Measurements from ENCODE around the gene CCL14. TPM values are rescaled to one million over a fixed set of nuclear protein-coding genes. Genes with fewer than 3 reads are reported as not detected.
A peak's percentile ranks its signal among the peaks of the same experiment; 100 is the strongest.

Gene CCL14
- polyA plus RNA-seq (2013, experiment 1 of 2): not detected
- polyA plus RNA-seq (2013, experiment 2 of 2): not detected

- H4K8ac ChIP-seq (ENCODE audit: low read depth, low read length): no peak within 1 kb of the TSS
- H3K79me1 ChIP-seq (ENCODE audit: low read depth, low read length): no peaks in the 10 kb centered on the region
- H3K4me2 ChIP-seq (ENCODE audit: insufficient read depth, low read length, poor library complexity, severe bottlenecking): no peak within 1 kb of the TSS
- no peak within 1 kb of the TSS for H3K14ac ChIP-seq (ENCODE audit: low read length)
- no peaks in the 10 kb centered on the region for H3K9me3 ChIP-seq (replicated peaks in 1 of 2; ENCODE audit: control insufficient read depth in 2 of 2, insufficient read depth in 1 of 2, low read depth in 1 of 2, low read length in 2 of 2)
- H2BK15ac ChIP-seq (ENCODE audit: low read length): no peak within 1 kb of the TSS
- H3K27ac ChIP-seq (replicated peaks; ENCODE audit: low read length): no peak within 1 kb of the TSS
- no peak within 1 kb of the TSS for H2BK120ac ChIP-seq (ENCODE audit: low read depth, low read length)
- no peak within 1 kb of the TSS for H3K18ac ChIP-seq (ENCODE audit: low read length)
- DNase-seq (ENCODE audit: low spot score): no peak
- H3K36me3 ChIP-seq (replicated peaks in 1 of 2; ENCODE audit: control insufficient read depth in 2 of 2, insufficient read depth in 2 of 2, low read length in 2 of 2): no peaks in the 10 kb centered on the region
- H2BK12ac ChIP-seq (ENCODE audit: low read length): no peak within 1 kb of the TSS
- no peak within 1 kb of the TSS for H2AK5ac ChIP-seq (ENCODE audit: low read depth, low read length)
- no peak within 1 kb of the TSS for H3K23ac ChIP-seq (ENCODE audit: low read depth, low read length, poor library complexity)
- no peak within 1 kb of the TSS for H3K4me3 ChIP-seq (ENCODE audit: low read length in 2 of 2)
- no peak within 1 kb of the TSS for H3K4ac ChIP-seq (ENCODE audit: low read length)
- no peak within 1 kb of the TSS for H2AFZ ChIP-seq (ENCODE audit: low read length)
- no peaks in the 10 kb centered on the region for H3K4me1 ChIP-seq (ENCODE audit: control insufficient read depth in 2 of 2, insufficient read depth in 1 of 2, low read depth in 1 of 2, low read length in 2 of 2)
- peaks cover 0 to 2% (median 0%) of the 10 kb centered on the region in 3 experiments for H3K27me3 ChIP-seq (ENCODE audit: control insufficient read depth in 3 of 3, insufficient read depth in 3 of 3, low read depth in 1 of 3, low read length in 3 of 3)
- no peak within 1 kb of the TSS for H2BK5ac ChIP-seq (ENCODE audit: low read length)
- WGBS, 2 donors (ENCODE audit: extremely low coverage in 2 of 2, insufficient read length in 2 of 2, insufficient replicate concordance in 1 of 2): no CpG with 5 or more reads among the region's 1 CpG
- no peak within 1 kb of the TSS for H3K9ac ChIP-seq (ENCODE audit: low read depth, low read length, poor library complexity)
- no peak within 1 kb of the TSS for H4K91ac ChIP-seq (ENCODE audit: low read depth, low read length, poor library complexity)
Observed at GRCh38 chr17:35986643-35987042, at the start of gene CCL14. Gene CCL14 (minus strand): TSS chr17:35986729. CDS start chr17:35986649, 80 bp downstream.

GRCh38 chr17:36036235-36036634, 49.7 kb upstream of the CCL14 start:
- peaks cover 0 to 8% (median 0%) of the 10 kb centered on the region in 3 experiments for H3K27me3 ChIP-seq (ENCODE audit: control insufficient read depth in 3 of 3, insufficient read depth in 3 of 3, low read depth in 1 of 3, low read length in 3 of 3)
- no CpG with 5 or more reads among the region's 4 CpGs for WGBS, 2 donors (ENCODE audit: extremely low coverage in 2 of 2, insufficient read length in 2 of 2, insufficient replicate concordance in 1 of 2)
- no peak overlapping the region for H3K18ac ChIP-seq (ENCODE audit: low read length)
- no peak overlapping the region for H4K8ac ChIP-seq (ENCODE audit: low read depth, low read length)
- no peak for DNase-seq (ENCODE audit: low spot score)
- H2BK12ac ChIP-seq (ENCODE audit: low read length): no peak overlapping the region
- H3K9me3 ChIP-seq (replicated peaks in 1 of 2; ENCODE audit: control insufficient read depth in 2 of 2, insufficient read depth in 1 of 2, low read depth in 1 of 2, low read length in 2 of 2): no peaks in the 10 kb centered on the region
- H3K79me1 ChIP-seq (ENCODE audit: low read depth, low read length): no peaks in the 10 kb centered on the region
- no peak overlapping the region for H3K4me3 ChIP-seq (ENCODE audit: low read length in 2 of 2)
- H3K4me2 ChIP-seq (ENCODE audit: insufficient read depth, low read length, poor library complexity, severe bottlenecking): no peak overlapping the region
- no peak overlapping the region for H2BK15ac ChIP-seq (ENCODE audit: low read length)
- no peak overlapping the region for H2AK5ac ChIP-seq (ENCODE audit: low read depth, low read length)
- H3K4me1 ChIP-seq (ENCODE audit: control insufficient read depth in 2 of 2, insufficient read depth in 1 of 2, low read depth in 1 of 2, low read length in 2 of 2): no peaks in the 10 kb centered on the region
- H3K27ac ChIP-seq (replicated peaks; ENCODE audit: low read length): no peak overlapping the region
- no peak overlapping the region for H2AFZ ChIP-seq (ENCODE audit: low read length)
- H2BK120ac ChIP-seq (ENCODE audit: low read depth, low read length): no peak overlapping the region
- no peak overlapping the region for H3K4ac ChIP-seq (ENCODE audit: low read length)
- H3K36me3 ChIP-seq (replicated peaks in 1 of 2; ENCODE audit: control insufficient read depth in 2 of 2, insufficient read depth in 2 of 2, low read length in 2 of 2): no peaks in the 10 kb centered on the region
- no peak overlapping the region for H2BK5ac ChIP-seq (ENCODE audit: low read length)
- H3K23ac ChIP-seq (ENCODE audit: low read depth, low read length, poor library complexity): no peak overlapping the region
- H3K9ac ChIP-seq (ENCODE audit: low read depth, low read length, poor library complexity): no peak overlapping the region
- no peak overlapping the region for H3K14ac ChIP-seq (ENCODE audit: low read length)
- no peak overlapping the region for H4K91ac ChIP-seq (ENCODE audit: low read depth, low read length, poor library complexity)

GRCh38 chr17:36034127-36034526, 47.6 kb upstream of the CCL14 start:
- Histone ChIP-seq H3K4me2 (ENCODE audit: insufficient read depth, low read length, poor library complexity, severe bottlenecking) (no peak overlapping the region), H3K18ac (ENCODE audit: low read length) (no peak overlapping the region), H2BK12ac (ENCODE audit: low read length) (no peak overlapping the region), H3K36me3 (replicated peaks in 1 of 2; ENCODE audit: control insufficient read depth in 2 of 2, insufficient read depth in 2 of 2, low read length in 2 of 2) (no peaks in the 10 kb centered on the region), H2AK5ac (ENCODE audit: low read depth, low read length) (no peak overlapping the region), H3K27ac (replicated peaks; ENCODE audit: low read length) (no peak overlapping the region), H3K4me3 (ENCODE audit: low read length in 2 of 2) (no peak overlapping the region), H3K4ac (ENCODE audit: low read length) (no peak overlapping the region), H3K23ac (ENCODE audit: low read depth, low read length, poor library complexity) (no peak overlapping the region), H2AFZ (ENCODE audit: low read length) (no peak overlapping the region), H3K27me3 (ENCODE audit: control insufficient read depth in 3 of 3, insufficient read depth in 3 of 3, low read depth in 1 of 3, low read length in 3 of 3) (peaks cover 0 to 8% (median 0%) of the 10 kb centered on the region in 3 experiments), H2BK120ac (ENCODE audit: low read depth, low read length) (no peak overlapping the region), H2BK5ac (ENCODE audit: low read length) (no peak overlapping the region), H3K14ac (ENCODE audit: low read length) (no peak overlapping the region), H4K91ac (ENCODE audit: low read depth, low read length, poor library complexity) (no peak overlapping the region), H3K9ac (ENCODE audit: low read depth, low read length, poor library complexity) (no peak overlapping the region), H3K4me1 (ENCODE audit: control insufficient read depth in 2 of 2, insufficient read depth in 1 of 2, low read depth in 1 of 2, low read length in 2 of 2) (peaks cover 4 to 6% of the 10 kb centered on the region in 2 donors), H2BK15ac (ENCODE audit: low read length) (no peak overlapping the region), H4K8ac (ENCODE audit: low read depth, low read length) (no peak overlapping the region), H3K9me3 (replicated peaks in 1 of 2; ENCODE audit: control insufficient read depth in 2 of 2, insufficient read depth in 1 of 2, low read depth in 1 of 2, low read length in 2 of 2) (no peaks in the 10 kb centered on the region), H3K79me1 (ENCODE audit: low read depth, low read length) (no peaks in the 10 kb centered on the region)
- DNase-seq (ENCODE audit: low spot score): no peak
- no CpG with 5 or more reads among the region's 3 CpGs for whole genome bisulfite sequencing, 2 donors (ENCODE audit: extremely low coverage in 2 of 2, insufficient read length in 2 of 2, insufficient replicate concordance in 1 of 2)

- H3K4me3 ChIP-seq (ENCODE audit: low read length in 2 of 2): no peak overlapping the region
- no peak overlapping the region for H2BK120ac ChIP-seq (ENCODE audit: low read depth, low read length)
- no peak overlapping the region for H2BK15ac ChIP-seq (ENCODE audit: low read length)
- H4K8ac ChIP-seq (ENCODE audit: low read depth, low read length): no peak overlapping the region
- H3K23ac ChIP-seq (ENCODE audit: low read depth, low read length, poor library complexity): no peak overlapping the region
- DNase-seq (ENCODE audit: low spot score): no peak
- WGBS, 2 donors (ENCODE audit: extremely low coverage in 2 of 2, insufficient read length in 2 of 2, insufficient replicate concordance in 1 of 2): no CpG with 5 or more reads among the region's 1 CpG
- H3K18ac ChIP-seq (ENCODE audit: low read length): no peak overlapping the region
- no peak overlapping the region for H3K4me2 ChIP-seq (ENCODE audit: insufficient read depth, low read length, poor library complexity, severe bottlenecking)
- H3K9me3 ChIP-seq (replicated peaks in 1 of 2; ENCODE audit: control insufficient read depth in 2 of 2, insufficient read depth in 1 of 2, low read depth in 1 of 2, low read length in 2 of 2): no peaks in the 10 kb centered on the region
- H3K27me3 ChIP-seq (ENCODE audit: control insufficient read depth in 3 of 3, insufficient read depth in 3 of 3, low read depth in 1 of 3, low read length in 3 of 3): peaks cover 0 to 8% (median 0%) of the 10 kb centered on the region in 3 experiments
- no peak overlapping the region for H3K27ac ChIP-seq (replicated peaks; ENCODE audit: low read length)
- no peak overlapping the region for H2BK12ac ChIP-seq (ENCODE audit: low read length)
- H3K4me1 ChIP-seq (ENCODE audit: control insufficient read depth in 2 of 2, insufficient read depth in 1 of 2, low read depth in 1 of 2, low read length in 2 of 2): peaks cover 4 to 6% of the 10 kb centered on the region in 2 donors
- H2BK5ac ChIP-seq (ENCODE audit: low read length): no peak overlapping the region
- no peak overlapping the region for H4K91ac ChIP-seq (ENCODE audit: low read depth, low read length, poor library complexity)
- no peak overlapping the region for H2AK5ac ChIP-seq (ENCODE audit: low read depth, low read length)
- no peaks in the 10 kb centered on the region for H3K79me1 ChIP-seq (ENCODE audit: low read depth, low read length)
- peak overlapping the region; percentile 68 for H2AFZ ChIP-seq (ENCODE audit: low read length)
- no peak overlapping the region for H3K9ac ChIP-seq (ENCODE audit: low read depth, low read length, poor library complexity)
- no peak overlapping the region for H3K14ac ChIP-seq (ENCODE audit: low read length)
- no peak overlapping the region for H3K4ac ChIP-seq (ENCODE audit: low read length)
- no peaks in the 10 kb centered on the region for H3K36me3 ChIP-seq (replicated peaks in 1 of 2; ENCODE audit: control insufficient read depth in 2 of 2, insufficient read depth in 2 of 2, low read length in 2 of 2)
Observed at GRCh38 chr17:36030956-36031355, 44.4 kb upstream of the CCL14 start.

All from neuronal stem cell (in vitro differentiated cells).